ENCODE measurements around the gene ADAMTSL1. TPM values are rescaled to one million over a fixed set of nuclear protein-coding genes. Genes with fewer than 3 reads are reported as not detected.

ADAMTSL1 gene
- total RNA-seq, 4 donors from 2014 or later: 2.8 to 26.4 (median 9.4) TPM

DNA sequence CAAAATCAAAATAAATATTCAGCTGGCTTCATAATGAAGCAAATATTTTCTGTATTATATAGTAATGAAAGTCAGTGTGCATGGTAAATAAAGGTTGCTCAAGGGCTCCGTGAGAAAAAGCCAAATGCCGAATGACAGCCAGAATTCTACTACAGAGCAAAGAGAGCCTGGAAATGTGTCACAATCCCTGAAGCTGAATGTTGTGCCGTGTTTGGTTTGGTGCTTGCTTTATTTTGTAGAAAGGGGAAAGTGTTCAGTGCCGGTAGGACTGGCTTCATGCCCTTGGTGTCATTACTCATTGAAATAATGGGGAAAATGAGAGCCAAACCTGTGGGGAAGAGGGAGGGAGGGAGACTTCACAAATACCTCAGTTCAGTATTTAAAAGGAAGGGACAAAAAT lies 26.8 kb upstream of the ADAMTSL1 start:
- Histone ChIP-seq H3K27ac (peak overlapping the region in 1 of 4 donors; percentile 40), H3K27me3 (no peaks in the 10 kb centered on the region), H3K4me1 (no peaks in the 10 kb centered on the region), H3K9me3 (no peaks in the 10 kb centered on the region), H3K36me3 (no peaks in the 10 kb centered on the region), H3K4me3 (no peak overlapping the region)
- no peak for TF ChIP-seq POLR2A (IDR thresholded peaks at IDR 0.05)
- TF ChIP-seq, protein P1, sequence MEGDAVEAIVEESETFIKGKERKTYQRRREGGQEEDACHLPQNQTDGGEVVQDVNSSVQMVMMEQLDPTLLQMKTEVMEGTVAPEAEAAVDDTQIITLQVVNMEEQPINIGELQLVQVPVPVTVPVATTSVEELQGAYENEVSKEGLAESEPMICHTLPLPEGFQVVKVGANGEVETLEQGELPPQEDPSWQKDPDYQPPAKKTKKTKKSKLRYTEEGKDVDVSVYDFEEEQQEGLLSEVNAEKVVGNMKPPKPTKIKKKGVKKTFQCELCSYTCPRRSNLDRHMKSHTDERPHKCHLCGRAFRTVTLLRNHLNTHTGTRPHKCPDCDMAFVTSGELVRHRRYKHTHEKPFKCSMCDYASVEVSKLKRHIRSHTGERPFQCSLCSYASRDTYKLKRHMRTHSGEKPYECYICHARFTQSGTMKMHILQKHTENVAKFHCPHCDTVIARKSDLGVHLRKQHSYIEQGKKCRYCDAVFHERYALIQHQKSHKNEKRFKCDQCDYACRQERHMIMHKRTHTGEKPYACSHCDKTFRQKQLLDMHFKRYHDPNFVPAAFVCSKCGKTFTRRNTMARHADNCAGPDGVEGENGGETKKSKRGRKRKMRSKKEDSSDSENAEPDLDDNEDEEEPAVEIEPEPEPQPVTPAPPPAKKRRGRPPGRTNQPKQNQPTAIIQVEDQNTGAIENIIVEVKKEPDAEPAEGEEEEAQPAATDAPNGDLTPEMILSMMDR (IDR thresholded peaks at IDR 0.05): no peak
- DNase-seq: no peak

DNA sequence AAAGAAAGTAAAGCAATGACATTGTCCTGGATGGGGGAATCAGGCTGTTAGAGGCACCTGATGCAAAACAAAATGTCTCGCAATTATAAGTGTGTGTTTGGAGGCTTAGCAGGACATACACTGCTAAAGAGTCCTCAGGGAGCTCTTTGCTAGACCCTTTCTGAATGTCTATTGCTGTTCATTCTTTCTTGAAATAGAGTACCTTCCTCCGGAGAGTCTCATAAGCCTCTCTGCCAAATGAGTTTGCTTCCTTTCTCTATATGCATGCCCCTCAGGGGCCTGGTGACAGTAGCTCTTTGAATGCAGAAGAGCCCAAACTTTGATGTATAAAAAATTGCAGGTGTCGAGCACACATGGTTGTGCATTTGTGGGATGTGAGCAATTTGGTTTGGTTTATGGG lies 26.4 kb upstream of the ADAMTSL1 start:
- DNase-seq: no peak
- no peaks in the 10 kb centered on the region for H3K9me3 ChIP-seq
- peak overlapping the region in 1 of 4 donors; percentile 40 for H3K27ac ChIP-seq

DNA sequence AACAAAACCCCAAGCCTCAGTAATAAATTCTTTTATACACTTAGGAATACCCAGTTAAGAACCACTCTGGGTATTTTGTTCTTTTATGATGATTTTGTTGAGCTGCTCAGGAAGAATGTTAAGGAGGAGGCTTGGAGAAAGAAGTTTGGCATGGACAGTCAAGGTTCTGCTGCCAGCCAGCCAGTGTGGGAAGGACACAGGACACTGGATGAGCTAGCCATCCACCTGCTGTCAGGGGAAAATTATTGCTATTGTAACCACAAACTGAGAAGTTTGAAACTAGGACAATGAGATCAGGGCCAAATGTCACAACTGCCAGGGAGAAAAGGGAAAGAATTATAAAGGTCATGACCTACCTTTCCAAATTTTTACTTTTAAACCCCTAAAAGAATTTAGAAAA lies 25.9 kb upstream of the ADAMTSL1 start:
- Histone ChIP-seq H3K36me3 (no peaks in the 10 kb centered on the region), H3K4me3 (no peak overlapping the region), H3K4me1 (no peaks in the 10 kb centered on the region), H3K27ac (no peak overlapping the region), H3K9me3 (no peaks in the 10 kb centered on the region), H3K27me3 (no peaks in the 10 kb centered on the region)
- TF ChIP-seq, protein P1 (IDR thresholded peaks at IDR 0.05): no peak
- TF ChIP-seq POLR2A (IDR thresholded peaks at IDR 0.05): no peak
- no peak for DNase-seq

More for the DNA sequence above, 26.4 kb upstream of the ADAMTSL1 start:
- TF ChIP-seq POLR2A (IDR thresholded peaks at IDR 0.05): no peak
- Histone ChIP-seq H3K27me3 (no peaks in the 10 kb centered on the region), H3K4me1 (no peaks in the 10 kb centered on the region), H3K36me3 (no peaks in the 10 kb centered on the region), H3K4me3 (no peak overlapping the region)

DNA sequence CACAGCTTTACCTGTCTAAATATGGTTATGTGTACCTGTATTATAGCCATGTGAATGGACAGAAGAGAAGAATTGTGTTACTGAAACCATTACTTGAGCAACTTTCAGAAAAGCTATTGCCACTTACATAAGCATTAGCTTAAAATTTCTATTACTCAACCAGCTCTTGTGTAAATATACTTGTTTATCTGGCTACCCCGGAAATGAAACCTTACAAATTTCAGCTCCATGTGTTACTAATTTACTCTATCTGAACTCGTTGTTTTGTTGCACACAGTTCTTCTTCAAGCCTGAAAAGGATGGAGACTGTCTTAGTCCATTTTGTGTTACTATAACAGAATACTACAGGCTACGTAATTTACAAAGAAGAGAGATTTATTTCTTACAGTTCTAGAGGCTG lies 22.5 kb upstream of the ADAMTSL1 start:
- TF ChIP-seq, protein P1 (IDR thresholded peaks at IDR 0.05): no peak
- TF ChIP-seq POLR2A (IDR thresholded peaks at IDR 0.05): no peak
- no peak overlapping the region for H3K4me3 ChIP-seq
- H3K27ac ChIP-seq: no peak overlapping the region
- no peak for DNase-seq
- no peaks in the 10 kb centered on the region for H3K36me3 ChIP-seq
- no peaks in the 10 kb centered on the region for H3K27me3 ChIP-seq
- no peaks in the 10 kb centered on the region for H3K9me3 ChIP-seq
- peaks cover 0 to 6% (median 0%) of the 10 kb centered on the region in 4 donors for H3K4me1 ChIP-seq

DNA sequence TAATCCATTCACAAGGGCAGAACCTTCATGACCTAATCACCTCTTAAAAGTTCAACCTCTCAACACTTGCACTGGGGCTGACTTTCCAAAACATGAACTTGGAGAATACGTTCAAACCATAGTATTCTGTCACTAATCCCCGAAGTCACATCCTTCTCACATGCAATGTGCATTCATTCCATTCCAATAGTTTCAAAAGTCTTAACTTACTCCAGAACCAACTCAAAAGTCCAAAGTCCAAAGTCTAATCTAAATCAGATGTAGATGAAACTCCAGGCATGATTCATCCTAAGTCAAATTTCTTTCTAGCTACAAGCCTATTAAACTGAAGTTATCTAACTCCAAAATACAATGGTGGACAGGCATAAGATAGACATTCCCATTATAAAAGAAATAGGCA lies 21.7 kb upstream of the ADAMTSL1 start:
- H3K36me3 ChIP-seq: no peaks in the 10 kb centered on the region
- TF ChIP-seq, protein P1 (IDR thresholded peaks at IDR 0.05): no peak
- no peak for TF ChIP-seq POLR2A (IDR thresholded peaks at IDR 0.05)
- no peak for DNase-seq
- no peaks in the 10 kb centered on the region for H3K9me3 ChIP-seq
- H3K27me3 ChIP-seq: no peaks in the 10 kb centered on the region
- peaks cover 0 to 11% (median 0%) of the 10 kb centered on the region in 4 donors for H3K4me1 ChIP-seq
- no peak overlapping the region for H3K4me3 ChIP-seq
- no peak overlapping the region for H3K27ac ChIP-seq

DNA sequence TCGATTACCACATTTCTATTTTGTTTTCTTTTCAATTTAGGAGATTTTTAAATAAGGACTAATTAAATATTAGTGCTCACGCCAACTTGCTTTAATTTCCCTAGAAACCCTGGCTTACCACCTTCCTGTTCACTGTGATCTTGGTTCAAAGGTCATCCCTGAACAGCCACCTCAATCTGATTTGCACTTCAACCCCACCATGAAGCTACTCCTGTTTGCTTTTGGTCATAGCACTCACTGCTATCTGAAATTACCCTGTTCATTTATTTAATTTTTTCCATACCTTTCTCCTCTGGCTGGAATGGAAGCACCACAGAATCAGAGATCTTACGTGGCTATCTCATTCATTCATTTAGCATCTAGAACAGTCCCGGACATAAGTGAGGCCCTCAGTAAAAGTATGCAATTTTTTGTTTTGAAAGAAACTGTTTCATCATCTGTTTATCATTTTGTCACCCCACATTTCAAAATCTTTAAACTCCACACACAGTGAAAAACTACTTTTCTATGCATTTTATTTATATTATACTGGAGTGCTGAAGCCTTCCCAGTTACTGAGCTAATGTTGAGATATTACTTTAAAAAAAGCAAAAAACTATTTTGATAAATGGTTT lies 17.2 kb upstream of the ADAMTSL1 start:
- H3K4me3 ChIP-seq: no peak overlapping the region
- H3K4me1 ChIP-seq: peaks cover 0 to 11% (median 0%) of the 10 kb centered on the region in 4 donors
- no peaks in the 10 kb centered on the region for H3K27me3 ChIP-seq
- TF ChIP-seq POLR2A (IDR thresholded peaks at IDR 0.05): no peak
- TF ChIP-seq, protein P1 (IDR thresholded peaks at IDR 0.05): no peak
- no peak for DNase-seq
- no peak overlapping the region for H3K27ac ChIP-seq
- H3K36me3 ChIP-seq: no peaks in the 10 kb centered on the region
- H3K9me3 ChIP-seq: no peaks in the 10 kb centered on the region
